Measurements from ENCODE around the gene FAIM2.

FAIM2 gene

DNA sequence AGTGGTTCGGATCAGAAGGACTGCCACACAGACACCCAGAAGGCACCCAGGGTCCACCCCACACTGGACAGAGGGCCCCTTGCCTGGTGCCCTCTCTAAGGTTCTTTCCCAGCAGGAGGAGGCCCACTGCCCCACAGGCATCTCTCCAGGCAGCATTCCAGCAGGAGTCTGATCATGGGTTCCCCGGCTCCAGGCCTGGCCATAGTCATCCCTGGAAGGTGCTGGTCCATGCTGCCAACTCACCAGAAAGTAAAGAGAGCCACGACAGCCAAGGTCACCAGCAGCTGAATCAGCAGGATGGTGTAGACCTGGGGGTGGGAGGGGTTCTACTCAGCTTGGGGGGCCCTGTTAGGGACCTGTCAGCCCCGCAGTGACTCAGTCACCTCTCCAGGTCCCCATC, 6.4 kb downstream of the FAIM2 start:
- no peak for DNase-seq (ENCODE audit: low read depth in 2 of 2, low spot score in 1 of 2)

DNA sequence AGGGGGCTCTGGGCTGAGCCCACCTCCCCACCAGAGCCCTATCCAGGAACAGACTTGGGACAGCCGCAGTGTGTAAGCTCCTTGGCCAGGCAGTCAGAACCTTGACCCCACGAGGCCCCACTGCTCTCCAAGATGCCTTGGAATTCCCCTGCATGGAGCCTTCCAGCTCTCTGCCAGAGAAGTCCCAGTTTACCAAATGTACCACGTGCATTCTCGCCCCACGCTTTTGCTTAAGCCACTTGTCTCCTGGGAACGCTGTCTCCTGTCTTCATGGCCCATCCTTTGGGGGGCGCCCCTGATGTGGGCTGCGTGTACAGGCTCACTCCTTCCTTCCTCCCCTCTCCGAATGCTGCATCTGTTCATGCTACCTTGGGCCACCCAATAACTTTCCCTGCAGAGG, 7.9 kb downstream of the FAIM2 start:
- no peak for DNase-seq (ENCODE audit: low read depth in 2 of 2, low spot score in 1 of 2)

DNA sequence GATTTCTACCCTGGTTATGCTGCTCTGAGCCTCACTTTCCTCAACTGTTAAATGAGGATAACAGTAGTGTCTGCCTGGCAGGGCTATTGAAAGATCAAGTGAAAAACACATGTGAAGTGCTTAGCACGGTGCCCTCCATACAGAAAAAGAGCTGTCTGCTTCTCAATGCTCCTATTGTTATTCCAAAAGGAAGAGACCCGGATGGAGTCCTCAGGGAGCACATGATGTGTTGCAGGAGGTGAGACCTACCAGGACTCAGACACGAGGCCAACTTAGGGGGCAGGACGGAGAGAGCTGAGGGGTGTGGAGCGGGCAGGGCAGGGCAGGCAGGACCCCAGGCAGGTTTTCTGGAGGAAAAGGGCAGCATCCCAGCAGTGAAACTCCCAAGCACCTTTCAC, 8.9 kb downstream of the FAIM2 start:
- no peak for DNase-seq (ENCODE audit: low read depth in 2 of 2, low spot score in 1 of 2)

DNA sequence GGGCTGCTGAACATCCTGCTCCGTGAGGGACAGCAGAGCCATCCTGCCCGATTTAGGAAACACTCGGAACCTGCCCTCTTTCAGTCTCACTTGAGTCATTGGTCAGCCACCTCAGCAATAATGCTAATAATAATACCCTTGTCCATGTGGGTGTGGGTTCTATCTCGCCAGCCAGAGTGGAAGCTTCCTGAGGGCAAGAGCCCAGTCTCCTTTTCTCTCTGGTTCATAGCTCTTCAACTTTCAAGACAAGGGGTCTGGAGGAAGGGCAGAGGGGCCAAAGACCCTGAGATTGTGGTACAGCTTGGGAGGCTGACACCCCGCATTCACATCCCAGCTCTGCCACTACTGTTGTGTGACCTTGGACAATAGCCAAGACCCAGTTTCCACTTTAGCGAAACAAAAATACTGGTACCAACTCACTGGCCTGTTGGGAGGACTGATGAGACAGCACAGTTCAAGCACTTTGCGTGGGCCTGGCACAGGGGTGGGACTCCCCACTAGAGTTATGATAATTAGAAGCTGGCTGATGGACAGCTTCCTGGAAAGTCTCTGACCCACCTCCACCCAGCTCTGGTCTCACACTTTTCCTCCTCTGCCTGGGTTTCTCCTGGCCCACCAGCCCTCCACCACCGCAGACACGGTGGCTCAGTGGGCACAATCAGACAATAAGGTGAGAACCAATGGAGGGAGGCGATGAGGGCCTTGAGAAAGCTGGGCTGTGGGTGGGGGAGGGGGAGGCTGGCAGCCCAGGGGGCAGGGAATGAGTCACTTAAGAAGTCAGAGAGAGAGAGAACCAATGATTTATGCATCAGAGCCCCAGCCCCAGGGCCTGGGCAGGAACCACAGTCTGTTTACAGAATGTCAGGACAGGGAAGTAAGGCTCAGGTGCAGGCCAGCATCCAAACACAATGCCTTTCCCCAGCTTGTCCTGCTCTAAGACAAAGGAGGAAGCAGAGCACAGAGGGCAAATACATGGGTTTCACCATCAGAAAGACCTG, 9.6 kb downstream of the FAIM2 start:
- no peak for DNase-seq (ENCODE audit: low read depth in 2 of 2, low spot score in 1 of 2)

DNA sequence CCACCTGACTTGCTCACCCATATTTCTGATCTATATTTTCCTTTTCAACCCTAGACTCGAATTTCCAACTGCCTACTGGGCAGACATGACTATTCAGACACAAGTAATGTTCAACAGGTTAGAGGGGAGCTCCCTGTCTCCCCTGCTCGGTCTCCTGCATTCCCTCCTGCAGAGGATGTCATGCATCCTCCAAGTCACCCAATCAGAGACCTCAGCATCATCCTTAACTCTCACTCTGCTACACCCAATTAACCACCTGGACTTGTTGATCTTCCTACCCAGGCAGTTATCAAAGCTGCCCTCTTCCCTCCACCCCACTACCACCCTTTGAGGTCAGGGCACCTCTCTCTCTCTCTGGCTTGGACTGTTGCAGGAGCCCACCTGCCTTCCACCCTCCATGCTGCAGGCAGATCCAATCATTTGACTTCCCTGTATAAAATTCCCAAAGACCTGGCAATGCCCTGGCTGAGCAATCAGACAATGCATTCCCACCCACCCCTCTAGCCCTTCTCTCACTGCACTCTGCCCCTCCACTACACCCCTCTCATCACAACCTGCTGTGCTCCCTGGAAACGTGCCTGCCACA, 10.9 kb downstream of the FAIM2 start:
- DNase-seq (ENCODE audit: low read depth in 2 of 2, low spot score in 1 of 2) = no peak

DNA sequence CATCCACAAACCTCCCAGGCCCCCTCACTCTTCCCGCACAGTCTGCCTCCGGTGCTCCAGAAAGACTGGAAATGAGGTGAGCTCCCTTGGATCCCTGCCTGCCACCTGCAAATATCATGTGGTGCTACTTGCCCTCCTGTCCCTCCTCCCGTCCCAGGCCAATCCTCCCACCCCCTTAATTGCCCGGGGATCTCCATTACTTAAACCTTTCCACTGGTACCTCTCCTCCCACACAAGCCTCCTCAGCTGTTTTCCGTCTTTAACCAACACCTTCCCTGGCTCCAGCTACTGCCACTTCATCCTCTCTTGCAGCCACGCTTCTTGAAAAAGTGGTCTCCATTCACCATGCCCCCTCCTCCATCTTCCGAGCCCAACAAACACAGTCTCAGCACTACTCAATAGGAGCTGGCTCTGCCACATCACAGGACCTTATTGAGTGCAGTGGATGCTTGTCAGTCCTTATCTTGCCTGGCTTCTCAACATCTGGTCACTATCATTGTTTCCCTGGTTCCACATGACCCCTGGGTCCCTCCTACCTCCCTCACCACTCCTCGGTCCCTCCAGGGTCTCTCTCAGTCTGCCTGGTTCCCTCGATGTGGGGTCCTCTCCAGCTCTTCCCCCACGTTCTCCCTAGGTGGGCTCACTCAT, 11.5 kb downstream of the FAIM2 start:
- DNase-seq (ENCODE audit: low read depth in 2 of 2, low spot score in 1 of 2) = no peak

DNA sequence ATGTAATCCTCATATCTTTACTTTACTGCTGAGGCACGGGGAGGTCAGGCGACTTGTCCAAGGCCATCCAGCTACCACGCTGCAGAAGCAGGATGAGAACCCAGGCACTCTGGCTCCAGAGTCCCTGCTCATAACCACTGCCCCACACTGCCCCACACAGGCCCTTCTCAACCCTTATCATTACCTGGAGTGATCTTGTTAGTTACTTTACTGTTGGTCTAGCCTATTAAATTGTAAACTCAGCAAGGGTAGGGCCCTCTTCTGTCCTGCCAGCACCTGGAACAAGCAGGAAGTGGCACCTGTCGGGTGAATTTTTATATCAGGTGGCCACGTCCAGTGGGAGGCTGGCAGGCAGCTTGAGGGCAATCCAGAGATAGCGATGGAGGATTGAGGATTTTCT, 12.2 kb downstream of the FAIM2 start:
- no peak for DNase-seq (ENCODE audit: low read depth in 2 of 2, low spot score in 1 of 2)

DNA sequence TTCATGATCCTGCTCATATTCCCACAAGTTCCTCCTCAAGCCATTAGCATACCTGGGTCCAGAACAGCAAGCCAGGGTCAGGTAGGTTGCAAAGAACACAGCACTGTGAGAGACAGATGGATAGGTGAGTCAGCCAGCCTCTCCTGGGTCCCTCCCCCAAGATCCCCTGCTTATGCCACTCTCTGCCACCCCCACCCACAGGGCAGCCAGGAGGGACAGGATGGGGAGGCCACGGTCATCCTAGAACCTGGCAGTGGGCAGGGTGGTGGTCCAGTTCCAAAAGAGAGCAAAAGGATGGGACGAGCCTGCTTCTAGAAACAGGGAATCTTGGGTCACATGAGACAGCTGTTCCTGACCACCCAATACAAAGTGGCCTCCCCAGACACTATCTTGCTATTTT, 12.7 kb downstream of the FAIM2 start:
- no peak for DNase-seq (ENCODE audit: low read depth in 2 of 2, low spot score in 1 of 2)

DNA sequence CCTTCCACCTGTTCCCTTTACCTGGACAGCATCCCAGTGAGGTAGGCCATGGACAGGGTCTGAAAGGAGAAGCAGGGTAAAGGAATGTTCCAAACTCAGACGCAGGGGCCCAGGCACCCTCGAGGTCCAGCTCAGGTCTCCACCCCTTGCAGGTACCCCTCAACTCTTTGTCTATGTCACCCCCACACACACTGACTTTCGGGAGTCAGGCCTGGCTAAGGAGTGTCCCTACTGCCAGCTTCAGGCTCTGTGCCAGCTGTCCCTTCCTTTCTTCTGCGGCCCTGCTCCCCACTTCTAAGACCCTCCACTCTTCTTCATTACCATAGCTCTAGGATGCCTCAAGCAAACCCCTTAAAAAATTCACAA, 13.6 kb downstream of the FAIM2 start:
- DNase-seq (ENCODE audit: low read depth in 2 of 2, low spot score in 1 of 2) = no peak

DNA sequence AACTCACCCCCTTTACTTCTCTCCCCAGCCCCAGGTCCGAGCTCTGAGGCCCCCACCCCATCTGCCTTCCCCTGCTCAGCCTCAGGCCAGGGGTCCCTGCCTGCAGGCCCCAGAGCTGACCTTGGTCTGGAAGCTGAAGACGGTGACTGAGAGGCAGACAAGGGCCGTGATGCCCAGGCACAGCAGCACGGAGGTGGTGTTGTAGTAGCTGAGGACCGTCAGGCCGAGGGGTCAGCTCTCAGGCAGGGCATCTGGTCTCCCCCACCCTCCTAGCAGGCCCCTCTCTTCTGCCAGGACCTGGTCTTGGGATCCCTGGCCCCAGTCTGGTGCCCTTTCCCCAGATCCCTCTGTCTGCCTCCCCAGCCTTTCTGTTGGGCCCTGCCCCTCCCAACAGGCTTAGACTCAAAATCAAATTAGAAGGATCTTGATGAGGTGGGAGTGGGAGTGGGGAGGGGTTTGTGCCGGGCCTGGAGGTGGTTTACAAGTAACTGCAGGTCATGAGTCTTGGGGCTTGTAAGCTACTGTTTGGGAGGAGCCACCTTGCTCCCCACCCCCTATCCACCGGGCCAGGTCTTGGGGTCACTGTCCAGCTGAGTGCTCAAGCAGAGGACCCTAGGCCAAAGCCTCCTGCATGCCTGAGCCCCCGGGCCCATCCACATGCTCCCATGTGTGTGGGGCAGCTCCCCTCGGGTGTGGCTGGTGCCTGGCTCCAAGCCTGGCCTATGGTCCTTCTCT, 14.2 kb downstream of the FAIM2 start:
- no peak for DNase-seq (ENCODE audit: low read depth in 2 of 2, low spot score in 1 of 2)

- DNase-seq (ENCODE audit: low read depth in 2 of 2, low spot score in 1 of 2) = no peak
Observed at GRCh38 chr12:49888461-49889151, 15.1 kb downstream of the FAIM2 start.

DNA sequence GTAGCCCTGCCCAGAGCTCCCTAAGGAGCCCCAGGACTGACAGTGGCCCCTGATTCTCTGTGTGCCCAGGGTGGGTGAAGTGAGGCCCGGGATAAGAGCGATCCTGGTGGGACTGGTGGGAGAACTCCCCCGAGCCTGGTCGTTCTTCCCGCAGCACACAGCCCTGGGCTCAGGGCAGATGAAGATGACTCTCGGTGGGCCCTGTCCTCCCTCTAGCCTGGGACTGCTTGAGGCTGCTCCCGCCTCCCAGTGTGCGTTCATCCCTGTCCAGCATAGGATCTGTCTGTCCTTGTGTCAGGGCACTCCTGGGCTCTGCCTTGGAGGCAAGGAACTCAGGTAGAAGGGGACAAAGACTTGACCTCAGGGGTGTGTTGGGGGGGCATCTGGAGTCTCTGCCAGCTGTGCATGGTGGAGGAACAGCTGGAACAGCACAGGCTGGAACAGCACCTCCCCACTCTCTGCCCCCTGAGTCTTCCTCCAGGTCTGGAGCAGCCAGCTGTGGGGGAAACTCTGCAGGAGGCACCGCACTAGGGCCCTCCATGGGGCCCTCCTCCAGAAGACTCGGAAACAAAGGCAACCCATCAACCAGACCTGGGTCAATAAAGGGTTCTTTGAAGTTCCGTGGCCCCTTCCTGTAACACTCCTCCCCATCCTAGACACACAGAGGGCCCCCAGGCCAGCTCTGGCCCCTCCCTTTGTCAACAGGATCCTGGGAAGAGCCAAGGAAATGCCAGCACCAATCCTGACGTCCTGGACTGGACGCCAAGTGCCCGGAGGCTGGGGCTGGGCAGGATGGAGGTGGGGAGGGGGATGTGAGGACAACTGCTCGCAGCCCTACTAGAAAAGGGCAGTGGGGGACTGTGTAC, 15.9 kb downstream of the FAIM2 start:
- no peak for DNase-seq (ENCODE audit: low read depth in 2 of 2, low spot score in 1 of 2)

GRCh38 chr12:49887091-49887490, 16.6 kb downstream of the FAIM2 start:
- DNase-seq (ENCODE audit: low read depth in 2 of 2, low spot score in 1 of 2) = no peak

- DNase-seq (ENCODE audit: low read depth in 2 of 2, low spot score in 1 of 2) = no peak
Observed at GRCh38 chr12:49885663-49886461, 17.8 kb downstream of the FAIM2 start.

DNA sequence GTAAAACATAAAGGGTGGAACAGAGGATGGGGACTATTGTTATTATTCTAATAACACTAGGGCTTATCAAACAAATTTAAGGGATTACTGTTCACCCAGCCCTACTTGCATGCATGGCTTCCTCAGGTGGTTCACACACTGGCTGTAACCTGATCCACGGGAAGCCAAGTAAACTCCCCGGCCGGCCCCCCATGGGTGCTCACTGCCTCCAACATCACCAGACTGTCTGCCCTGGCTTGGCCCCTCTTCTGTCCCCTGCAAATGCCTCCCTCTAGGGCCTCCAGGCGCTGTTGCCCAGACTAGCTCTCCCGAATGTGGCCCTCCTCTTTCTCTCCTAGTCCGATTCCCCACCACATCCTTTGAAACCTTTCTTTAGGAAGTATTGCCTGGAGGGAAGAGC, 18.6 kb downstream of the FAIM2 start:
- no peak for DNase-seq (ENCODE audit: low read depth in 2 of 2, low spot score in 1 of 2)

DNA sequence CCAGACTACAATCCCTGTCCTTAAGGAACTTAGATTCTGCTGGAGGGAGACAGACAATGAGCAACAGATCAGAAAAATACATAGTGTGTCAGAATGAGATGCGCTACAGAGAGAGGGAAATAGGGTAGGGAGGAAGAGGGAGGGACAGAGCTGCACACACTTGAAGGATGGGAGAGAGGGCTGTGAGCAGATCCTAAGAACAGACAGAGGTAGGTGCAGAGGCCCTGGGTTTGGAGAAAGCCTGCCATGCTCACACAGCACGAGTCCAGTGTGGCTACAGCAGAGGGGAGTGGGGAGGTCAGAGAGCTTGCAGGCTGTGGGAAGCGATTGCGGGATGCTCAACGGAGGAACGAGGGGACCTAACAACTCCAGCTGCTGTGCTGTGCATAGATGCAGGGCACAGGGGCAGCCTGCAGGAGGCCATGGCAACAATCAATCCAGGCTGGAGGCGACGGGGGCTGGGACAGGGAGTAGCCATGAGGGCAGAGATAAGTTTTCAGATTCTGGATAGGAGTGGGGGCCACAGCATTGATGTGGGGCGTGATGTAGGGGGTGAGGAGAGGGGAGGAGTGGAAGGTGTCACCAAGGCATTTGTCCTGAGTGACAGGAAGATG, 20.7 kb downstream of the FAIM2 start:
- DNase-seq (ENCODE audit: low read depth in 2 of 2, low spot score in 1 of 2) = no peak

DNA sequence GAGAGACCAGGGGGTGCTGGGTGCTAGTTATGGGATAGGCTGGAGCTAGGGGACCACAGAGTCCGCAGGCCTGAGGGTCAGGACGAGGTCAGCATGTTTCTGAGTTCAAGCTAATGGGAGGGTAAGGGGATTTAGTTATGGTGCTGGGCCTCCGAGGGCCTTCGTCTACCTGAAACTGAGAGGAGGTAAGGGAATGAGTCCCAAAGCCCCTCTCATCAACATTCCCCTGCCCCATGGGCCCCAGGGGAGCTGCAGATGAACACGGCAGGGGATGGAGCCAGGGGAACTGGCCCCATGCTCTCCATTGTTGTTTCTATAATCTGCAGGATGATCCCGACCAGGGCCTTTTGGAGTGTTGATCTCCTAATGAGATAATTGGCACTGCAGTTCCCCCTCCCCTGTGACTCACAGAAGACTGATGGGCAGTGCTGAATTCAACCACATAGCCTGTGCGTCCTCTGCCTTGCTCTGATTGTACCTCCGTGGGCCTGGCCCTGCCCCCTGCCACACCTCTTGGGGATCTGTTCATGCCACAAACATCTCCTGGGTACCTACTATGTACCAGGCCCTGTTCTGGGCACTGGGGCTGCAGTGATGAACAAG, 21.4 kb downstream of the FAIM2 start:
- no peak for DNase-seq (ENCODE audit: low read depth in 2 of 2, low spot score in 1 of 2)
